GM23338 (cell line): ENCODE data around the gene BMP5.

ENCODE experiments used
- CTCF ChIP-seq, 2 experiments: fragments of 200-600 bp in 1 of 2; sonication (generic) in 1 of 2; conservative IDR thresholded peaks; 2 replicates each; pipeline versions ENCODE4 v1.5.1 to v1.6.1; 2016 to 2017; ENCODE audit warnings: antibody characterized with exemption in 2 of 2, low read depth in 2 of 2, mild to moderate bottlenecking in 2 of 2, moderate library complexity in 1 of 2
- ETS1 ChIP-seq: IDR thresholded peaks from 2 replicates; pipeline ENCODE4 v1.6.1; 2016; ENCODE audit warnings: antibody characterized with exemption
- EZH2 ChIP-seq: fragments of 200-600 bp; sonication (generic); IDR thresholded peaks from one replicate; pipeline ENCODE4 v1.8.0; 2017; ENCODE audit warnings: antibody characterized with exemption, mild to moderate bottlenecking, low read depth; ENCODE audit not compliant: unreplicated experiment
- POLR2AphosphoS5 ChIP-seq: IDR thresholded peaks from 2 replicates; pipeline ENCODE4 v1.6.1; 2016; ENCODE audit warnings: antibody characterized with exemption, low read depth
- REST ChIP-seq: IDR thresholded peaks from one replicate; pipeline ENCODE4 v1.6.1; 2018; ENCODE audit warnings: antibody characterized with exemption; ENCODE audit not compliant: unreplicated experiment

DNA sequence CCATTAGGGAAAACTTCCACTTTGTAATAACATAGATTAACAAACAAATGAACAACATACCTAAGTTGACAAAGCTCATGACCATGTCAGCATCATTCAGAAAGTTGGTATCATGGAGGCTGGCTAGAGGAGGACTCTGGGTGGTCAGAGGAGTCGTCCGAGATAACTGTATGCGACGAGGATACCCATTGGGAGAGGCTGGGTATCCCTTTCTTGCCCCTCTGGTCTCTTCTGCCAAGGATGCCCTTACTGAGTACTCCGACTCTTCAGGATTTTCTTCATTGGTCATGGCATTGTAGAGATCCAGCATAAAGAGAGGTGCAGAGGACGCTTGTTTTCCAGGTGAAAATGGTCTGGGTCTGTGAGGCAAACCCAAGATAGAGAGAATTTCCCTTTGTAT, 1.1 kb downstream of the BMP5 start:
- TF ChIP-seq POLR2AphosphoS5 (no peak), REST (no peak), EZH2 (no peak), CTCF (conservative IDR thresholded peaks at IDR 0.05; ENCODE audit: low read depth in 2 of 2) (no peak), ETS1 (no peak)
